DLD1 (cell line): ENCODE measurements around the gene CHPF2.

Experiments used
- in situ Hi-C: cut with HindIII; loops from 2 replicates; pipeline ENCODE4 v1.10.0; 2017; ENCODE audit warnings: low sequenced_read_pairs

Gene CHPF2

GRCh38 chr7:151229249-151229648 lies 3.0 kb upstream of the CHPF2 start:
- in situ Hi-C loops, result loop anchor here (10.0 kb wide), 1 partner anchor 84 kb away; no protein-coding TSS in a partner anchor

DNA sequence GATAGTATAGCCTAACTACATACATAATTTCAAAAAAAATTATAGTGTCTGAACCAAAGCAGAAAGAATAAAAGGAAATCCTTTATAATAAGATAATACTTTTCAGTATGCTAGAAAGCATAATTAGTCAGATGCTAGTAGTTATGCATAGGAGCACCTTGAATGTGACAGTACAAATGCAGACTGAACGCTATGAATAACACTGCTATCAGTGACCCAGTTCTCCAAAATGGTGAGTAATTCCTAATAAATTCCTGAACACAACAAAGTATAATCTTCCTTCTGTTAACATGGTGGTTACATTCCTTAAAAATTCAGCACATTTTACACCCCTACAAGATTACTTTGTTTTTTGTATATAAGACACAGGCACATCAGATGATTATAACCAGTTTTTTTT lies 1.2 kb upstream of the CHPF2 start:
- in situ Hi-C loops, result no loop called here

- in situ Hi-C loops, result no loop called here
Observed at GRCh38 chr7:151232917-151233701, 826 bp downstream of the CHPF2 start.

- in situ Hi-C loops, result no loop called here
Observed at GRCh38 chr7:151233804-151234203, 1.5 kb downstream of the CHPF2 start.

DNA sequence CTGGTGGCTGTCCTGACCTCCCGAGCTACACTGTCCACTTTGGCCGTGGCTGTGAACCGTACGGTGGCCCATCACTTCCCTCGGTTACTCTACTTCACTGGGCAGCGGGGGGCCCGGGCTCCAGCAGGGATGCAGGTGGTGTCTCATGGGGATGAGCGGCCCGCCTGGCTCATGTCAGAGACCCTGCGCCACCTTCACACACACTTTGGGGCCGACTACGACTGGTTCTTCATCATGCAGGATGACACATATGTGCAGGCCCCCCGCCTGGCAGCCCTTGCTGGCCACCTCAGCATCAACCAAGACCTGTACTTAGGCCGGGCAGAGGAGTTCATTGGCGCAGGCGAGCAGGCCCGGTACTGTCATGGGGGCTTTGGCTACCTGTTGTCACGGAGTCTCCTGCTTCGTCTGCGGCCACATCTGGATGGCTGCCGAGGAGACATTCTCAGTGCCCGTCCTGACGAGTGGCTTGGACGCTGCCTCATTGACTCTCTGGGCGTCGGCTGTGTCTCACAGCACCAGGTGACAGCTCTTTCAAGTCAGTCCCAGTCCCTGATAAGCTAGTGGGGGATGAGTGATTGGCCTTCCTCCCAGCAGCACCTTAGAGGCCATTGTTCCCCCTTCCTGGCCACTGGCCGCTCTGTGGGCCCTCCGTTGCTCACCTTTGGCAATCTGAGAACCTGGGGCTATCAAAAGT lies 3.0 kb downstream of the CHPF2 start:
- in situ Hi-C loops, result no loop called here

- in situ Hi-C loops, result no loop called here
Observed at GRCh38 chr7:151236406-151236805, 4.1 kb downstream of the CHPF2 start.

GRCh38 chr7:151237244-151238189 lies 5.2 kb downstream of the CHPF2 start:
- in situ Hi-C loops, result no loop called here

DNA sequence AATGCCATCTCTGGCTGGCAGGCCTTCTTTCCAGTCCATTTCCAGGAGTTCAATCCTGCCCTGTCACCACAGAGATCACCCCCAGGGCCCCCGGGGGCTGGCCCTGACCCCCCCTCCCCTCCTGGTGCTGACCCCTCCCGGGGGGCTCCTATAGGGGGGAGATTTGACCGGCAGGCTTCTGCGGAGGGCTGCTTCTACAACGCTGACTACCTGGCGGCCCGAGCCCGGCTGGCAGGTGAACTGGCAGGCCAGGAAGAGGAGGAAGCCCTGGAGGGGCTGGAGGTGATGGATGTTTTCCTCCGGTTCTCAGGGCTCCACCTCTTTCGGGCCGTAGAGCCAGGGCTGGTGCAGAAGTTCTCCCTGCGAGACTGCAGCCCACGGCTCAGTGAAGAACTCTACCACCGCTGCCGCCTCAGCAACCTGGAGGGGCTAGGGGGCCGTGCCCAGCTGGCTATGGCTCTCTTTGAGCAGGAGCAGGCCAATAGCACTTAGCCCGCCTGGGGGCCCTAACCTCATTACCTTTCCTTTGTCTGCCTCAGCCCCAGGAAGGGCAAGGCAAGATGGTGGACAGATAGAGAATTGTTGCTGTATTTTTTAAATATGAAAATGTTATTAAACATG lies 6.0 kb downstream of the CHPF2 start:
- in situ Hi-C loops, result no loop called here

- in situ Hi-C loops, result no loop called here
Observed at GRCh38 chr7:151238924-151239836, 6.9 kb downstream of the CHPF2 start.

- in situ Hi-C loops, result no loop called here
Observed at GRCh38 chr7:151239837-151240459, 7.7 kb downstream of the CHPF2 start.

GRCh38 chr7:151240536-151240935 lies 8.3 kb downstream of the CHPF2 start:
- in situ Hi-C loops, result no loop called here

DNA sequence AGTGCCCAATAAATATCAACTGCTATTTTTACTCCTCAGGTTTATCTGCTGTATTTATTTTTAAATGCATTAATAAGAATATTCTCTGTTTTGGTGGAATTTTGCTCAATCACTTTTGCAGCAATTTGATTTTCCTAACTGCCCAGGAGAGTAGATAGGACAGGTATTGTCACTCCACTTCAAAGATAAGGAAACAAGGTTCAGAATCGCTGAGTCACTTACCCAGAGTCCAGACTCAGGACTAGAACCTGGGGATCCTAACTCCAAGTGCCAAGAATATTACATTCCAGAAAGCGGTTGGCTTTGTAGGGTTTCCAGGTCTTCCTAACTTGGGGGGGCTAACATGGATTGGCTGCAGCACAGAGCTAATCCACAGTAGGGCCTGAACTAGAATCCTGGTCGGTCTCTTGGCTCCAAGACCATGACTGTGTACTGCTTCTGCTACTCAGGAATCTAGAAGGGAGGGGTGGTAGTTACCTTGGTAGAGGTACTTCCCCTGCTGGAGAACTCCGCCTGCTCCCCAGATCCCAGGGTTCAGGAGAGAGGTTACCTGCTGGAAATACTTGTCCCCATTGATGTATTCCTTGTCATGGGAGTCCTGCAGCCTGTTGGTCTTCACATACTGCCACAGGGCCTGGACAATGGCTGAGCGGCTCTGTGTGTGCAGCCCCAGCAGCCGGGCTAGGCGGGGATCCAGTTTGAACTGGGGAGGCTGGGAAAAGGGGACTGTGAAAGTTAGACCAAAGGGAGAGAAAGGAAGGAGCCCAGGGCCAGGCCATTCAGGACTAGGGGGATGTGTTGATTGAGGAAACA lies 8.9 kb downstream of the CHPF2 start:
- in situ Hi-C loops, result no loop called here

GRCh38 chr7:151241755-151242096 lies 9.4 kb downstream of the CHPF2 start:
- in situ Hi-C loops, result no loop called here

- in situ Hi-C loops, result no loop called here
Observed at GRCh38 chr7:151242159-151243044, 10.1 kb downstream of the CHPF2 start.

- in situ Hi-C loops, result no loop called here
Observed at GRCh38 chr7:151243045-151243349, 10.7 kb downstream of the CHPF2 start.

GRCh38 chr7:151243408-151244195 lies 11.3 kb downstream of the CHPF2 start:
- in situ Hi-C loops, result no loop called here
